NT2/D1 (cell line): ENCODE data around the gene TM2D1.

Experiments
- SUZ12 ChIP-seq: IDR thresholded peaks from 2 replicates; pipeline ENCODE4 v1.6.1; 2011; ENCODE audit not compliant: insufficient read length, insufficient read depth; ENCODE audit errors: extremely low read depth
- YY1 ChIP-seq: IDR thresholded peaks from 2 replicates; pipeline ENCODE4 v1.6.1; 2011; ENCODE audit not compliant: insufficient read length, insufficient read depth
- ZNF274 ChIP-seq: IDR thresholded peaks from 2 replicates; pipeline ENCODE4 v1.6.1; 2011; ENCODE audit warnings: mild to moderate bottlenecking, low read depth, low read length

- no peak for TF ChIP-seq YY1
- TF ChIP-seq ZNF274 = no peak
- no peak for TF ChIP-seq SUZ12
Measured at GRCh38 chr1:61752921-61753389, 28.0 kb upstream of the TM2D1 start.
